ENCODE results near the gene CRACR2B.

CRACR2B gene

GRCh38 chr11:849104-849824 is 21.5 kb downstream of the CRACR2B start:
- H3K27me3 ChIP-seq (ENCODE audit: low read length) = no peaks in the 10 kb centered on the region
- H3F3A ChIP-seq (ENCODE audit: insufficient read depth) = no peaks in the 10 kb centered on the region
- TF ChIP-seq CTCF (IDR thresholded peaks at IDR 0.05; ENCODE audit: insufficient read depth, low read length, poor library complexity, severe bottlenecking) (no peak), EZH2phosphoT487 (conservative IDR thresholded peaks at IDR 0.05; ENCODE audit: low read length) (0 out of 2 replicates have a peak, but pooled peaks have one; percentile 66)
- H3K36me3 ChIP-seq (ENCODE audit: low read length) = no peaks in the 10 kb centered on the region
- H3K9ac ChIP-seq (ENCODE audit: low read length) = peak overlapping the region; percentile 41; the same call in 1 of the 2 replicates
- H3K9me3 ChIP-seq (ENCODE audit: insufficient read depth, low read length) = no peaks in the 10 kb centered on the region
- no peaks in the 10 kb centered on the region for H4K20me1 ChIP-seq (ENCODE audit: low read depth, low read length)
- peak overlapping the region; percentile 62 for H3K4me2 ChIP-seq (ENCODE audit: low read depth, low read length, poor library complexity, severe bottlenecking)
- peak overlapping the region; percentile 41 for H3K4me3 ChIP-seq (ENCODE audit: insufficient read depth, low read length, poor library complexity, severe bottlenecking)
- H2AFZ ChIP-seq (ENCODE audit: low read depth, low read length, severe bottlenecking) = no peak overlapping the region
- H3K79me2 ChIP-seq (ENCODE audit: insufficient read depth, low read length) = no peaks in the 10 kb centered on the region
- no peaks in the 10 kb centered on the region for H3K9me2 ChIP-seq (replicated peaks; ENCODE audit: insufficient read depth, low read length)
- no peak overlapping the region for H3K27ac ChIP-seq (ENCODE audit: low read depth, low read length)

DNA sequence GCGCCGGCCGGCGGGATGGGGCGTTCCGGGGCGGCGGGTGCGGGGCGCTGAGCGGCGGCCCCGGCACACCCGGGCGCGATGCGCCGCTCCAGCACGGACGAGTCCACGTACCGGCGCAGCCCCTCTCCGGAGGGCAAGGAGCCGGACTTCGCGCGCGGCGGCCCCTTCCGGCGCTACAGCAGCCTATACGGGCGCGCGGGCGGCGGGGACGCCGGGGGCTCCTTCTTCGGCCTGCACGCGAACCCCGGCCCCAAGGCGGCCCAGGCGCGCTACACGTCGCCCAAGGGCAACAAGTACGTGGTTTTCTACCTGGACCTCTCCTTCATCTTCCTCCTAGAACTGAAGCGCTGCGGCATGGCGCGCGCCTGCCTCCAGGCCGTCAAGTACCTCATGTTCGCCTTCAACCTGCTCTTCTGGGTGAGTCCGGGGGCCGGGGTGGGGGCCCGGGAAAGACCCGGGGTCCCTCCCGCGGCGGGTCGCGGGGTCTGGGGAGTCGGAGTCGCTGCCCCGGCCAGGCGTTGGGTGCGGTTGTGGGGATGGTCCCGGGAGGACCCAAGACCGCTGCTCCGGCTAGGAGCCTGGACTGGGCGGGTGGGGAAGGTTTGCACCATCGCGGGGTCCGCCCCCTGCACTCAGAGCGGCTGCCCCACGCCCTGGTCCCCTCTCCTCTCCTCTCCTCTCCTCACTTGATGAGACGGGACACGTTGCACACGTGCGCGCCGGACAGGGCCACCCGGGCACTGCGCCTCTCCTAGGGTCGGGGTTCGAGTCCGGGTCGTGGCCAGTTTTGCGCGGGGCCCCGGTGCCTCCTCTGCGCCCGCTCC is 22.4 kb downstream of the CRACR2B start:
- H4K20me1 ChIP-seq (ENCODE audit: low read depth, low read length) = no peaks in the 10 kb centered on the region
- no peaks in the 10 kb centered on the region for H3F3A ChIP-seq (ENCODE audit: insufficient read depth)
- H3K4me2 ChIP-seq (ENCODE audit: low read depth, low read length, poor library complexity, severe bottlenecking) = no peak overlapping the region
- H3K36me3 ChIP-seq (ENCODE audit: low read length) = no peaks in the 10 kb centered on the region
- H3K9ac ChIP-seq (ENCODE audit: low read length) = no peak overlapping the region
- H2AFZ ChIP-seq (ENCODE audit: low read depth, low read length, severe bottlenecking) = no peak overlapping the region
- no peaks in the 10 kb centered on the region for H3K9me3 ChIP-seq (ENCODE audit: insufficient read depth, low read length)
- no peak overlapping the region for H3K4me3 ChIP-seq (ENCODE audit: insufficient read depth, low read length, poor library complexity, severe bottlenecking)
- TF ChIP-seq CTCF (IDR thresholded peaks at IDR 0.05; ENCODE audit: insufficient read depth, low read length, poor library complexity, severe bottlenecking) (no peak), EZH2phosphoT487 (conservative IDR thresholded peaks at IDR 0.05; ENCODE audit: low read length) (no peak)
- H3K27me3 ChIP-seq (ENCODE audit: low read length) = no peaks in the 10 kb centered on the region
- H3K27ac ChIP-seq (ENCODE audit: low read depth, low read length) = no peak overlapping the region
- no peaks in the 10 kb centered on the region for H3K79me2 ChIP-seq (ENCODE audit: insufficient read depth, low read length)
- no peaks in the 10 kb centered on the region for H3K9me2 ChIP-seq (replicated peaks; ENCODE audit: insufficient read depth, low read length)

DNA sequence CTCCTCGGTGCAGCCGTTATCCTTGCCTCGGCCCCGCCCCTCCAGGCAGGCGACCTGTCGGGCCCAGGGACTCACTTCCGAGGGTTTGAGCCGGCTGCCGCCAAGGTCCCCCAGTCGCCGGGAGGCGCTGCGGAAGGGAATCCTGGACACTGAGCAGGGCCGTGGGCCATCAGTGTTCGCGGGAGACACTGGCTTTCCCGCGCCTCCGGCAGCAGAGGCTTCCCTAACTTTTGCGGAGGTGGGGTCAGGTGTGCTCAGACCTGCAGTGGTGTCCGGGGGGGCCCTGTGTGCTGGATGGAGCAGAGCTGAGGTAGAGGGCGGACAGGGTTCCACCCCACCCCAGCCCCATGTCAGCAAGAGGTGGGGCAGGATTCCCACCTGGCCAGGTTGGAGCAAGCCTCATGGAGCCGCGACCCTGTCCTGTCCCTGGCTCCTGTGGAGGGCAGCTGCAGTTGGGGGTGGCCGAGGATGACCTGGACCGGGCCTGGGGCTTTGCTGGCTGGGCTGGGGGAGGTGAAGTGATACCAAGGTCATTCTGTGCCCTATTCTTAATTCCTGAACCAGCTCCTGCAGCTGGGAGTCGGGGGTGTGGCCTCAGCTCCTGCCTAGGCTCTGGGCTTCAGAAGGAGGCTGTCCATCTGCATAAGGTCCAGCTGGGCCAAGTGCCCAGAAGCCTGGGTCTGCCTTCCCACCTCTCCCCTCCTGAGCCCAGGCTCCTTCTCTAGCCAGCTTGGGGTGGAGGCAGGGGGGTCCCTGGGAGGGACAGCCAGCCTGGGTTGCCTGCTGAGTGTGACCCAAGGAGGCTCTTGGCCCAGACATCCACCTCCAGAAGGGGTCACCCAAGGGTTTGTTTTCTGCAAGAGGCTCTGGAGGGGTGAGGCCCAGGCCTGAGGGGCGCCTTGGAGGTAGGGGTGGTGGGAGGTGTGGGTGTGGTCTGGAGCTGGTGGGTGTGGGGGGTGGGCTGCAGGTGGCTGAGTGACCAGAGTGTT is 23.4 kb downstream of the CRACR2B start:
- no peaks in the 10 kb centered on the region for H3K36me3 ChIP-seq (ENCODE audit: low read length)
- no peaks in the 10 kb centered on the region for H3K9me2 ChIP-seq (replicated peaks; ENCODE audit: insufficient read depth, low read length)
- H3F3A ChIP-seq (ENCODE audit: insufficient read depth) = no peaks in the 10 kb centered on the region
- H3K79me2 ChIP-seq (ENCODE audit: insufficient read depth, low read length) = no peaks in the 10 kb centered on the region
- H3K4me2 ChIP-seq (ENCODE audit: low read depth, low read length, poor library complexity, severe bottlenecking) = no peak overlapping the region
- no peak overlapping the region for H3K27ac ChIP-seq (ENCODE audit: low read depth, low read length)
- TF ChIP-seq EZH2phosphoT487 (conservative IDR thresholded peaks at IDR 0.05; ENCODE audit: low read length) (no peak), CTCF (IDR thresholded peaks at IDR 0.05; ENCODE audit: insufficient read depth, low read length, poor library complexity, severe bottlenecking) (peak; percentile 48)
- H2AFZ ChIP-seq (ENCODE audit: low read depth, low read length, severe bottlenecking) = no peak overlapping the region
- H3K9ac ChIP-seq (ENCODE audit: low read length) = no peak overlapping the region
- H4K20me1 ChIP-seq (ENCODE audit: low read depth, low read length) = no peaks in the 10 kb centered on the region
- no peaks in the 10 kb centered on the region for H3K27me3 ChIP-seq (ENCODE audit: low read length)
- H3K9me3 ChIP-seq (ENCODE audit: insufficient read depth, low read length) = no peaks in the 10 kb centered on the region
- H3K4me3 ChIP-seq (ENCODE audit: insufficient read depth, low read length, poor library complexity, severe bottlenecking) = no peak overlapping the region
